Fibroblast of skin of right quadriceps (primary cell): ENCODE data around the gene RPL11.

Experiments
- DNase-seq: peaks from one replicate; pipeline ENCODE4 v3.0.0-alpha.2; 2013

RPL11 gene

DNA sequence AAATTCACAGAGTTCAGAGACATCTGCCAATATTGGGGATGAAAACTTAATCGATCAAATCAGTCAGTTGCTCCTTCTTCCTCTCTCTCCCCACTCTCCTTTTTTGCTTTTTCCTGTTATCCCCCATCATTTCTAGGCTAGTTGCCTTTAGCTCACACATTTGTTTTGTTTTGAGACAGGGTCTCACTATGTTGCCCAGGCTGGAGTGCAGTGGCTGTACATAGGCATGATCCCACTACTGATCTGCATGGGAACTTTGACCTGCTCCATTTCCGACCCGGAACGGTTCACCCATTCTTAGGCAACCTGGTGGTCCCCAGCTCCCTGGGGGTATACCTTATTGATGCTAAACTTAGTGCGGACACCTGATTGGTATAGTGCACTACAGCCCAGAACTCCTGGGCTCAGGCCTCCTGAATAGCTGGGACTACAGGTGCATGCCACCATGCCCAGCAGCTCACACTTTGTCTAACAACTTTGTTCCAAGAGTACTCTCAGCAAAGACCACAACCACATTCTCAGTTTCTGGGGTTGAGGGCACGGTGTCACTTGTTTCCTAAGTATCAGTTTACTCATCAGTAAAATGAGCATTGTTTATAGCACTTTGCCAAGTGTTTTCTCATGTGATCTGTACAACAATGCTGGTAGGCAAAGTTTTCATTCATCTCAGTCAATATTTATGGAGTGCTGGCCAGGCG, 45.0 kb downstream of the RPL11 start:
- DNase-seq = no peak

DNA sequence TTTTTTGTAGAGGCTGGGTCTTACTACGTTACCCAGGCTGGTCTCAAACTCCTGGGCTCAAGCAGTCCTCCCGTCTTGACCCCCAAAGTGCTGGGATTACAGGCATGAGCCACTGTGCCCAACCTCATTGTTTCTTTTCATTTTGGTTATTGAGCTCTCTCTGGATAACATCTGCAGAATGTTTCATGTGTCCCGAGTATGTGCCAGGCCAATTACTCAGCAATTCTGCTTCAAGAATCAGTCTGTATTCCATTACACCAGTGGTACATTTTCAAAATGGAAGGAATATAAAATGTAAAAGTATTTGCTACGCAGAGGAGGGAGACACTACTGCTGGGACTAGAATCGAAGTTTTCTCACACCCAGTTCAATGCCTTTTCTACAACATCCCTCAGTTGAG, 50.0 kb downstream of the RPL11 start:
- DNase-seq = no peak

DNA sequence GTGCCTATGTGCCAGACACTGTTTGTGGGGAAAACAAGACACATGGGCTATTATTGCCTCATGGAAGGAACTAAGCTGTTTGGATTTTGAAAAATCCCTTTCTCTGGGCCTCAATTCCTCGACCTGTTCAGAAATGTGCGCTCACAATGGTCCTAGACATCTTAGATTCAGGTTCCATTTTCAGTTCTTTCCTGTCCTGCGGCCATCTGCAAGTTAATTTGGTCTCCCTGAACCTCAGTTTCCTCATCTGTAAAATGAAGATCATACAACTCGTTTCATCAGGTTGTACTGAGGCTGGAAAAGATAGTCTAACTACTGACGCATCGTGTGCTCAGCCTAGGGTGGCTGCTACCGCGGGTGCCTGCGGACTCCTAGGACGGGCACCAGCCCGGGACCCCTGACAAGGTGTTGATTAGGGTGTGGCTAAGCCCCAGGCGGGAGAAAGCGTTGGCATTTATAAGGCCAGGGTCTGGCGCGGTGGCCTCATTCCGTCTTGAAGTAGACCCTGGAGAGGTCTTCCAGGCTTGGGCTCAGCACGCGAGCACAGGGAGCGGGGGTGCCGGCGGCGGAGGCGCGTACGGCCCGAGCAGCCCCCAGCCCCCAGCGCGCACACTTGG, 51.2 kb downstream of the RPL11 start:
- DNase-seq = peak; percentile 22

DNA sequence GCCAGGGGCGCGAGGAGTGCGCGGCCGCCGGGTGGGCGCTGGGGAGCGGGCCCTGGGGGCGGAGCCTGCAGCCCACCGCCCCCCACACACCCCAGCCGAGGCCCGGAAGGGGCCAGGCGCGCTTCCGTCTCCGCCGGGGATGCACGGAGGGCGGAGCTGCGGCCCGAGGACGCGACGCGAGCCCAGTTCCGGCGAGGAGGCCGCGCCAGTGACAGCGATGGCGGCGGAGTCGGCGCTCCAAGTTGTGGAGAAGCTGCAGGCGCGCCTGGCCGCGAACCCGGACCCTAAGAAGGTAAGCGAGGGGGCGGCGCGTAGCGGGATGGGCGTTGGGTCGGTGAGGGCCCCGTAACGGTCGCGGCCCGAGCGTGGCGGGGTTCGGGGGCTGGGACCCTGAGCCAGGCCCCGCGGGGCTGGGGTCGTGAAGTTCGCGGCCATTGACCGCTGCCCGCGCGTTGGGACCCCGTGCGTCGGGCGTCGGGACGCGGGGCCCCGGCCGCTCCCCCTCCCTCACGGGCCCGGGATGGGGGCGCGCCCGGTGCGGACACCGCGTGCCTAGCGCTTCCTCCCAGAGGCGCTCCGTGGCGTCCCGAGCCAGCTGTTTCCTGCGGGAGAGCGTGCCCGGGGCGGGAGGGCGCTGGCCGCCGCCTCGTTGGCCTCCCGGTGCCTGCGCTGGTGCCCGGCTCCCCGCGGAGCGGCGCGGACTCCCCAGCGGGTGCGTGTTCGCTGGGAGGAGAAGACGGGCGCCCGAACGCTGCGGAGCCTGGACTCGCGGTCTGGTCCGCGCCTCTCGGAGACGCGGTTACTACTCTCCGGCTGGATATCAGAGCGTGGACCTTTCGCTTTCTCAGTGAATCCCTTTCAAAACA, 51.9 kb downstream of the RPL11 start, which contains the start of gene ELOA:
ELOA (plus strand) TSS at position 185 of the 866 bp plus-strand sequence; CDS start at position 218, 33 bp downstream.
- peak; percentile 69 for DNase-seq

DNA sequence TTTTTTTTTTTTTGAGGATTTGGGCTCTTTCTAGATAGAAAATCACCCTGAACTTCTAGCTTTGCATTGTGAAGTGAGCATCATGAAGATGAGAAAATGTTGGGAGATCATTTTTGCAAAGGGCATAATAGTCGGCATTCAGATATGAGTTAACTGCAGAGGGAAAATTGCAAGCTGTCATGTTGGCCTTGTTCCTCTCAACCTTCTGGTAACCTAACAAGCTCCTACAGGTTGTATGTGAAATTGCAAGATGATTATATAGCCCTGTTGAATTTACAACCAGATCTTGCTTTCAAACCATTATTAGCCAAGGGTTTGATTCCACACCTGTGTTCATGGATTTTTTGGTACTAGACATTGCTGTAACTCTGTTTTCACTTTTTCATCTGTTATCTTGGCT, 53.9 kb downstream of the RPL11 start:
- DNase-seq = peak; percentile 35
